ENCODE measurements around the gene MAPK6.

The MAPK6 gene

GRCh38 chr15:52102463-52102862, 83.4 kb downstream of the MAPK6 start:
- no peak for DNase-seq (ENCODE audit: low read depth in 2 of 2)

- no peak for DNase-seq (ENCODE audit: low read depth in 2 of 2)
Measured at GRCh38 chr15:52103217-52104207, 84.5 kb downstream of the MAPK6 start.

- DNase-seq (ENCODE audit: low read depth in 2 of 2) = no peak
Measured at GRCh38 chr15:52104532-52105004, 85.5 kb downstream of the MAPK6 start.

GRCh38 chr15:52105846-52106245, 86.8 kb downstream of the MAPK6 start:
- DNase-seq (ENCODE audit: low read depth in 2 of 2) = no peak

- no peak for DNase-seq (ENCODE audit: low read depth in 2 of 2)
Measured at GRCh38 chr15:52106641-52107040, 87.6 kb downstream of the MAPK6 start.

- DNase-seq (ENCODE audit: low read depth in 2 of 2) = no peak
Measured at GRCh38 chr15:52107238-52107637, 88.2 kb downstream of the MAPK6 start.

- no peak for DNase-seq (ENCODE audit: low read depth in 2 of 2)
Measured at GRCh38 chr15:52109559-52110451, 90.8 kb downstream of the MAPK6 start.

- no peak for DNase-seq (ENCODE audit: low read depth in 2 of 2)
Measured at GRCh38 chr15:52111517-52112202, 92.6 kb downstream of the MAPK6 start.

- DNase-seq (ENCODE audit: low read depth in 2 of 2) = no peak
Measured at GRCh38 chr15:52112203-52112750, 93.3 kb downstream of the MAPK6 start.

GRCh38 chr15:52113235-52113634, 94.2 kb downstream of the MAPK6 start:
- no peak for DNase-seq (ENCODE audit: low read depth in 2 of 2)

GRCh38 chr15:52113708-52114107, 94.7 kb downstream of the MAPK6 start:
- DNase-seq (ENCODE audit: low read depth in 2 of 2) = no peak

GRCh38 chr15:52114261-52115055, 95.4 kb downstream of the MAPK6 start:
- no peak for DNase-seq (ENCODE audit: low read depth in 2 of 2)

- no peak for DNase-seq (ENCODE audit: low read depth in 2 of 2)
Measured at GRCh38 chr15:52115598-52116427, 96.8 kb downstream of the MAPK6 start.
